ENCODE data around the gene THAP11.

Gene THAP11

GRCh38 chr16:67882374-67883145 lies 40.4 kb downstream of the THAP11 start:
- no peak overlapping the region for H3K4me3 ChIP-seq (ENCODE audit: low read depth, low read length)

GRCh38 chr16:67883146-67883871 lies 41.2 kb downstream of the THAP11 start:
- no peak overlapping the region for H3K4me3 ChIP-seq (ENCODE audit: low read depth, low read length)

GRCh38 chr16:67883872-67884261 lies 41.7 kb downstream of the THAP11 start:
- H3K4me3 ChIP-seq (ENCODE audit: low read depth, low read length) = no peak overlapping the region

GRCh38 chr16:67884684-67885083 lies 42.6 kb downstream of the THAP11 start, which contains the start of gene NRN1L:
TSS of gene NRN1L (plus strand) at chr16:67884885. CDS start at chr16:67884904, 19 bp downstream.
- H3K4me3 ChIP-seq (ENCODE audit: low read depth, low read length) = peak within 1 kb of the TSS; percentile 17

DNA sequence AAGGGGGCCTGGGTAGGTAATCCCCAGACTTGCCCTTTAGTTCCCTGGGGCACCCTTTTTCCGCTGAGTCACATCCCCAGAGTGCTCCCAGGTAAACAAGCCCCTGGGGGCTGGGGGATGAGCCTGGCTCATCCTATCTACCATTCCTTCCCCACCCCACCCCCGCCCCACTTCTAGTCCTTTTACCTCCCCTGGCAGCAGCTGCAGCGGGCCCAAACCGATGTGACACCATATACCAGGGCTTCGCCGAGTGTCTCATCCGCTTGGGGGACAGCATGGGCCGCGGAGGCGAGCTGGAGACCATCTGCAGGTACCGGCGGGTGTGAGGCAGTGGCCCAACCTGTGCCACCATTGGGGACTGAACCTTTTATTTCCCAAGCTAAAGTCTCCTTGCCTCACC lies 43.4 kb downstream of the THAP11 start:
- no peak overlapping the region for H3K4me3 ChIP-seq (ENCODE audit: low read depth, low read length)

DNA sequence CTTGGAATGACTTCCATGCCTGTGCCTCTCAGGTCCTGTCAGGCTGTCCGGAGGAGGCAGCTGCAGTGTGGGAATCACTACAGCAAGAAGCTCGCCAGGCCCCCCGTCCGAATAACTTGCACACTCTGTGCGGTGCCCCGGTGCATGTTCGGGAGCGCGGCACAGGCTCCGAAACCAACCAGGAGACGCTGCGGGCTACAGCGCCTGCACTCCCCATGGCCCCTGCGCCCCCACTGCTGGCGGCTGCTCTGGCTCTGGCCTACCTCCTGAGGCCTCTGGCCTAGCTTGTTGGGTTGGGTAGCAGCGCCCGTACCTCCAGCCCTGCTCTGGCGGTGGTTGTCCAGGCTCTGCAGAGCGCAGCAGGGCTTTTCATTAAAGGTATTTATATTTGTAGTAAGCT lies 43.9 kb downstream of the THAP11 start:
- no peak overlapping the region for H3K4me3 ChIP-seq (ENCODE audit: low read depth, low read length)

- no peak overlapping the region for H3K4me3 ChIP-seq (ENCODE audit: low read depth, low read length)
These were observed 44.3 kb downstream of the THAP11 start for GRCh38 chr16:67886387-67886786.

- H3K4me3 ChIP-seq (ENCODE audit: low read depth, low read length) = no peak overlapping the region
These were observed 46.2 kb downstream of the THAP11 start for GRCh38 chr16:67888331-67888730.

DNA sequence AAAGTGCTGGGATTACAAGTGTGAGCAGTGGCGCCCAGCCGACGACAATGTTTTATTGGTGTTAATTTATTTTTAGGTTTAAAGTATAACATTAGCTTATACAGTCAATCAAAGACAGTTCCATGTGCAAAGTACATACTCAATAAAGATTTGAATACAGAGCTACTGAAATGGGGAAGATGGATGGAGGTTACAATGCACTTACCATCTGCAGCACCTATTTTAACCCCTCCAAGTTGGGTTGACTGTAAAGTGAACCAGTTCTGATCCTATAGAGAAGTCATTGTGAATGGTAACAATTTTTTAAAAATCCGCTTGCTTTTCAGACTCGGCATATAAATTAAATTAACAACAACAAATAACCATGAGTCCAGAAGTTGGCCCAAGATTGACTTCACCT lies 50.3 kb downstream of the THAP11 start:
- peak overlapping the region; percentile 24 for H3K4me3 ChIP-seq (ENCODE audit: low read depth, low read length)

DNA sequence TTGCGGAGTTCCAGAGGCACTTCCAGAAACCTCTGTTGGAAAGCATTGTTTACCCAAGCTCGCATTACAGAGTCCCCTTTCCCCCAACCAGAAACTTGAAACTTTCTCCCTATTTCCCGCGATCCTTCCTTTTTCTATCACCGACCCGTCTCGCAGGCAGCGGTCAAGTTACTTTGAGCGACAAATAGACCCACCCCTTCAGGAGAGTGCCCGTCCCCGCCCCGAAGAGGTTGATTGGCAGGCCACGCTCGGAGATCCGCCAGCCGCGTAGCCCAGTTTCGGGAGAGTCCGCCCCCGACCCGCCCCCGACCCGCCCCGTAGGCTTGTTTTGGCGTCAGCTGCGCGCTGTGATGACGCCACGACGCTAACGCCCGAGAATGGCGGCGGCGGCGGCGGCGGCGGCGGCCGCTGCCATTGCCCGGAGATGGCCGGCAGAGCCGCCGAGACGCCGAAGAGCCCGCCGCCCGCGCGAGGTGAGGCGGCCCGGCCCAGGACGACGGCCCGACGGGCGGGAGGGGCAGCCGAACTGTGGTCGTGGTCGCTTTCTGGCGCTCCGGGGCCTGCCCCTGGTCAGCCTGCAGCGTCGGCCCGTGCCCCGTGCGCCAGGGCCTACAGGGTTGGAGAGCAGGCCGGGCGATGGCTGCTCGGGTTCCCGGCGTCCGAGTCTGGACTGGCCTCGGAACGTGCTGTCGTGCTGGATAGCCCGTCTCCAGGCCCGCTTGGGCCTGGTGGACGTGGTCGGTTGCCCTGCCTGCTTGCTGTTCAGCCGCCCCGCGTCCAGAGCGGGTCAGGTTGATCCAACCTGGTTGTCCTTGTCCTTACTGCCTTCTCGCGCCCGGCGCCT lies 51.0 kb downstream of the THAP11 start, which contains the start of gene PSKH1:
TSS of gene PSKH1 (plus strand) at position 356 of the 844 bp plus-strand sequence. CDS start 15,496 bp downstream, outside the sequence.
- H3K4me3 ChIP-seq (ENCODE audit: low read depth, low read length) = peak within 1 kb of the TSS; percentile 93
